DMS79 (cell line): ENCODE results near the gene RPS29.
A peak's percentile ranks its signal among the peaks of the same experiment; 100 is the strongest.
"Not testable (repeated sequence)": the region's sequence is repeated elsewhere in the genome, so short reads cannot be mapped to it uniquely, and the experiment has no call there.

Experiments
- DNase-seq: peaks from one replicate; lab custom pipeline; 2025; lab: John Stamatoyannopoulos, UW

RPS29 gene

DNA sequence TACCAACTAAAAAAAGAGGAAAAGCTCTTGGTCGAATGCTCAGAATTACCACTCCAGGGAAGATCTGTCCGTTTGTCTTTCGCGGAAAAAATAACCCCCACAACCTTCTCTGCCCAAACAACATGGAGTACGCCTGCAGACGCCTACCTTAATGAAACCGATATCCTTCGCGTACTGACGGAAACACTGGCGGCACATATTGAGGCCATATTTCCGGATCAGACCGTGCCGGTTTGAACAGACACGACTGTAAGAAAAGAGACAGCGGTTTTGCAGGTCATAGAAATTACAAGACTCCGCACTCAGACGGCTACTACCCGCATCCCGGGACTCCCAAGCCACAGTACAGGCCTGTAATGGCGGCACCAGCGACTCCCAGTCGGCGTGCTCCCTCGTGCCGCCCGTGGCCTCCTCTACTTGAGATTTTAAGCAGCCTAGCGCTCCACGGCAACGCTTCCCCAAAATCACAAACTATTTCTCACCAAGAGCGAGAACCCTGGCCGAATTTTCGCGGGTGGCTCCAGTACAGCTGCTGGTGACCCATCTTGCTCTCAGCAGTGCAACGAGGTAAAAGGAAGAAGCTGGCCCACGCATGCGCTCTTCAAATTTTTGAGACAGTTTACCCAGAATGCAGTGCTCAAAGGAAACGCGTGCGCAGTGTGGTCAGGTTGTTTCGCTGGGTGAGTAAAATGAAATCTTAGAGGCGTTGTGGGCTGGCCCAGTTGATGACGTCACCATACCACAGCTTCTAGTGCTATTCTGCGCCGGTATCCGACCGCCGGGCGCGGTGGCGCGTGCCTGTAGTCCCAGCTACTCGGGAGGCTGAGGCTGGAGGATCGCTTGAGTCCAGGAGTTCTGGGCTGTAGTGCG lies at the start of gene RPS29:
Gene RPS29, minus strand, starts transcription at position 578 of the 870 bp plus-strand sequence. Its CDS starts 34 bp downstream, at position 544.
- peak; percentile 99 for DNase-seq

DNA sequence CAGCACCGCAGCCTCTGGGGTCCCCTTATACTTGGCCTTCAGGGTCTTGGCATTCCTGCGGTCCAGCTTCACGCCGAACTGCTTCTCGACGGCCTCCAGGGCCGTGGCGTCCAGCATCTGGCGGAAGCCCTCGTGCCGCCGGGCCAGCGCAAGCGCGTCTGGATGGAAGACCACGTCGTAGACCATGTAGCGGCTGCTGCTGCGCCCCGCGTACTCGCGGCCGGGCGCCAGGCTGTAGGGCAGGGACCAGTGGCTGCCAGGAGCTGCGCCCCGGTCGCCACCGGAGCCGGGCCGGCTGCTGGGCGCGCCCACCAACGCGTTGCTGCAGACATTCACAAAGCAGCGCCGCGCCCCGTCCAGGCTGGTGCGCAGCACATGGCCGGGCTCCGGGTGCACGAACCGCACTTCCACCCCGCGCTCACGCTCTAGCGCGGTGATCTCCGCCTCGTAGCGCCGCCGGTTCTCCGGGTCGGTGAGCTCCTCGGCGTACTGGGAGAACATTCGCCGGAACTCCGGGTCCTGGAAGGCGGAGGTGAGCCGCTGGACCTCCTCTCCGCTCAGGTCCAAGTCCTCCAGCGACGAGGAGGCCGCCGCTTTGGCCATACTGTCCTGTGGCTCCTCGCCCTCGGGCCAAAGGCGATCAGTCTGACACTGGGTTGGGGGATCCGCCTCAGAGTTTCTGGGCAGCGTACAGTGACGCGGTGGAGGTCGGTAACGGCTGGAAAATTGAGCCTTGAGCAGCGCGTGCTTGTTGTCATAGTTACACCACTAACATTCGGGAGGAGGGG lies 48.6 kb upstream of the RPS29 start, which contains the start of gene DNAAF2:
Gene DNAAF2, minus strand, starts transcription at position 698 of the 788 bp plus-strand sequence. Its CDS starts 95 bp downstream, at position 603.
- peak; percentile 51 for DNase-seq

DNA sequence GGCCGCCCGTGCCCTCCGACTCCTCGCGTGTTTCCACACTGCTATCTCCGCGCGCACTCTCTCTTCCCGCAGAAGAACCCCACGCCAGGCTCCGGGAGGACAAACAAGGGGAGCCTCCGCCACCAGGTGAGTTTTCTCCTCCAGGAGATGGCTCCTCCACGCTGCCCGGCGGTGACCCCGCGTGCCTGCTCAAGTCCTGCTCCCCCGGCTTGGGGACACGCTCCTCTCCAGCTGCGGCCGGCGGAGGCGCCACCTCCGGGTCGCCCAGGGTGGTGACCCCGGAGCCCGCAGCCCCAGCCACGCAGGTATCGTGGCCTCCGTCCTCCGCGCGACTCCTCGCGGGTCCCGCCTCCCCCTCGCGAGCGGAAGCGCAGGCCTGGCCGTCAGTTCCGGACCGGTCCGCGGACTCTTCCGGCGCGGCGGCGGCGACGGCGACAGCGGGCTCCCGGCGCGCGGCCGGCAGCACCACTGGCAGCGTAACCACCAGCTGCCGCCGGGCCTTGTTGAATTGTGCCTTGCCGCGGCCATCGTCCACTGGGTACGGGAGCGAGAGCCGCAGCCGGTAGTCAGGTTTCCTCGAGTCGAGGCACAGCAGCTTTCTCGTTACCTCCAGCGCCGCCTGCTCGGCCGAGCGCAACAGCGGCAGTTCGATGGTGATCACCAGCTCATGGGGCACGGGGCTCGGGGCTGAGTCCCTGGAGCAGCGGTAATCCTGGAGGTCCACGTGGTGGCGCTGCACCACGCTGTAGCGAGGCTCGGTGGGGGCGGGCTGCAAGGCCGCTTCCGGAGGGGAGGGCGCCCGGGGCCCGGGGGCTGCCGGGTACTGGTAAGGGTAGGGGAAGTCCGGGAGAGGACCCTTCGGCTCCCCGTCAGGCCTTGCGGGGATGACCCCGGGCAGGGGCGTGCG lies 47.7 kb upstream of the RPS29 start:
- DNase-seq = peak; percentile 92

DNA sequence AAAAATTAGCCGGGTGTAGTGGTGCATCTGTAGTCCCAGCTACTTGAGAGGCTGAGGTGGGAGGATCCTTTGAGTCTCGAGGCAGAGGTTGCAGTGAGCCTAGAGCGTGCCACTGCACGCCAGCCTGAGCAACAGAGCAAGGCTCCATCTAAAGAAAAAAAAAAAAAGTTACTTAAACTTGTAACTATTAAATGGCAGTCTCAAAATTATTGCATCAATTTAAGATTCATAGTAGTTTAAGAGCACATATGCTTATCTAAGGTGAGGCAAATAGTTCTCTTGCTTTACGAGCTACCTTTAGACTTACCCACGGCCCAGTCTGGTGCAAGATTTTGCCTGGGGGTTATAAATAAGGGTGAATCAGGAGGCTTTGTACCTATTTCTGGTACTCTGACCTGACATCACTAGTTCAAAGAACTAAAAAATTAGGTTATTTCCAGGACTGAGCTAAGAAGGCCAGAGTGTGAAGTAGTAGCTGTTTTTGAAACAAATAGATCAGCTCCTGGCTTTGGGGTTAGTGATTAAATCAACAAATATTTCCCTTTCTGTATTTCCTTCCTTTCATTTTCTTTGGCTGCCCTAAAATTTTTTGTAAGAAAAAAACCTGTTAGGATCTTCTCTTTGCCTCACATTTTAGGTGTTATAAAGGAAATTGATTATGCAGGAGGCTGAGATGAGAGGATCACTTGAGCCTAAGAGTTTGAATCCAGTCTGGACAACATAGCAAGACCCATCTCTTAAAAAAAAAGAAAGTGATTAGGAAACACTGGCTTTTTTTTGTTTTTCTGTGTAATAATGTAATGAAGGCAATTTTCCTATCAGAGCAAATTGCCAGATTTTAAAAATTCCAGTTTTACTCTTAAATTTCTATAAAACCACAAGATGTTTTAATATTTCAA lies 38.0 kb upstream of the RPS29 start:
- DNase-seq = no peak

DNA sequence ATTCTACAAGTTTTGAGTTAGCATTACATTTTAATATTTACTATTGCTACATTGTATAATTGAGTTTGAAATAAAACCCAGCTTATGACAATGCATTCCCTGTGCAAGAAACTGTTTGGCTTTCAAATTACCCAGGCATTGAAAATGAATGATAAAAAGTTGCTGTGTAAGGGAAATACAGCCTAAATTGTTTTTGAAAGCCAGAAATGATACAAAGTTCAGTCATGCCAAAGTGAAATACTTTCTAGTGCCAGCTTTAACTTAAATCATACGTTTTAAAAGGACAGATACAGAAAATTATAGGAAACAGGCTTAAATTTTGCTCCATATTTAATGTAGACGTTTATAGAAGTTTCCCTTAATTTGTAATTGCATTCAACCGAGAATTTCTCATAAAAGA lies 37.2 kb upstream of the RPS29 start:
- no peak for DNase-seq

DNA sequence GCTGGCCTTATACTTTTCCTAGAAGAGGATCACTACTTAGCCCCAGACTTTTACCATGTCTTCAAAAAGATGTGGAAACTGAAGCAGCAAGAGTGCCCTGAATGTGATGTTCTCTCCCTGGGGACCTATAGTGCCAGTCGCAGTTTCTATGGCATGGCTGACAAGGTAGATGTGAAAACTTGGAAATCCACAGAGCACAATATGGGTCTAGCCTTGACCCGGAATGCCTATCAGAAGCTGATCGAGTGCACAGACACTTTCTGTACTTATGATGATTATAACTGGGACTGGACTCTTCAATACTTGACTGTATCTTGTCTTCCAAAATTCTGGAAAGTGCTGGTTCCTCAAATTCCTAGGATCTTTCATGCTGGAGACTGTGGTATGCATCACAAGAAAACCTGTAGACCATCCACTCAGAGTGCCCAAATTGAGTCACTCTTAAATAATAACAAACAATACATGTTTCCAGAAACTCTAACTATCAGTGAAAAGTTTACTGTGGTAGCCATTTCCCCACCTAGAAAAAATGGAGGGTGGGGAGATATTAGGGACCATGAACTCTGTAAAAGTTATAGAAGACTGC lies 35.9 kb upstream of the RPS29 start:
- DNase-seq = no peak

DNA sequence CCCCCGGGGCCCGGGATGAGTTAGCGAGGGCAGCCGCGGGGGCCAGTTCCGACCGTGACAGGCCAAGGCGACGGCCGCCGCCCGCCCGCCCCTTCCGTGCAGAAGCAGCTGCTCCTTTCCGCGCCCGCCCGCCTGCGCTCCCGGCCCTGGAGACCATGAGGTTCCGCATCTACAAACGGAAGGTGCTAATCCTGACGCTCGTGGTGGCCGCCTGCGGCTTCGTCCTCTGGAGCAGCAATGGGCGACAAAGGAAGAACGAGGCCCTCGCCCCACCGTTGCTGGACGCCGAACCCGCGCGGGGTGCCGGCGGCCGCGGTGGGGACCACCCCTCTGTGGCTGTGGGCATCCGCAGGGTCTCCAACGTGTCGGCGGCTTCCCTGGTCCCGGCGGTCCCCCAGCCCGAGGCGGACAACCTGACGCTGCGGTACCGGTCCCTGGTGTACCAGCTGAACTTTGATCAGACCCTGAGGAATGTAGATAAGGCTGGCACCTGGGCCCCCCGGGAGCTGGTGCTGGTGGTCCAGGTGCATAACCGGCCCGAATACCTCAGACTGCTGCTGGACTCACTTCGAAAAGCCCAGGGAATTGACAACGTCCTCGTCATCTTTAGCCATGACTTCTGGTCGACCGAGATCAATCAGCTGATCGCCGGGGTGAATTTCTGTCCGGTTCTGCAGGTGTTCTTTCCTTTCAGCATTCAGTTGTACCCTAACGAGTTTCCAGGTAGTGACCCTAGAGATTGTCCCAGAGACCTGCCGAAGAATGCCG lies 35.1 kb upstream of the RPS29 start:
- DNase-seq = peak; percentile 49

DNA sequence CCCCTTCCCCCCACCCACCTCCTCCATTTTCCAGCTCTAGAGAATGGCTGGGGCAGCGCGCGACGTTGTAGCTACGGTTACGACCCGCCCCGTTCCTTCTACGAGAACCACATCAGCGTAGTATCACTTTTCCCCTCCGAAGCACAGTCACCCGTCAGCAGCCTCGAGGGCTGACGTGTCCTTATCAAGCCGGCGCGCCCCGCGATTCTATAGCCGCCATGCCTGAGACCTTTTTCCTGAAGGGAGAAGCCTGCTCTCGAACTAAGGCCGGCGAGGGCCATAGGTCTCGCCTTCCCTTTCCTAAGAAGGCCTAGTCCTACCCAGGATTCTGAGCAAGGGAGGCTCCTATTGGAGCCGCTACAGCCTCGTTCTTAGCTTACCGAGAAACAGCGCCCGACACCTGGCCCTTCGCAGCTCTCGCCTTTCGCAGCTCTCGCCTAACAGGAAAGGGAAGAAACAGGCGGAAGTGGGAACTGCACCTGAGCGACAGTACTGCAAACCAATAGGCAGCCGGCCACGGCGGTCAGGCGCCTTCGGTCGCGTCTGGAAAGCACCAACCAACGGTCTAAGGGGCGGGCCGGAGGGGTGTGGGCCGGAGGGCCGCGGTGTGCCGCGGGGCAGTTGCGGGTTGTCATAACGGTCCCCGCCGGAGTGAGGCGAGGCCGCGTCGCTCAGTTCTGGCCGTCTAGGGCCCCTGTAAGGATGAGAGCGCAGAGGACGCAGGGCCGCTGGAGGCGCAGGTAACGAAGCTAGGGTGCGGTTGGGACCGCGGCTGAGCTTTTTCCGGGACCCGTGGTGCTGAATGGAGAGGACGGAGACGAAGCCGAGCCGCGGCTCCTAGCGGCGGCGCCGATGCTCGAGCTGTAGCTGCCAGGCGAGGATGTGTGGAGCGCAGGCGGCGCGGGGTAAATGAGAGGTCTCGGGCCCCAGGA lies 34.3 kb upstream of the RPS29 start, which contains the start of the genes MGAT2 and RPL36AL:
Gene MGAT2, plus strand, starts transcription at position 618 of the 932 bp plus-strand sequence. CDS start 470 bp downstream, outside the sequence.
Gene RPL36AL, minus strand, starts transcription at position 445 of the 932 bp plus-strand sequence. CDS start 1,522 bp downstream, outside the sequence.
- DNase-seq = peak; percentile 98

DNA sequence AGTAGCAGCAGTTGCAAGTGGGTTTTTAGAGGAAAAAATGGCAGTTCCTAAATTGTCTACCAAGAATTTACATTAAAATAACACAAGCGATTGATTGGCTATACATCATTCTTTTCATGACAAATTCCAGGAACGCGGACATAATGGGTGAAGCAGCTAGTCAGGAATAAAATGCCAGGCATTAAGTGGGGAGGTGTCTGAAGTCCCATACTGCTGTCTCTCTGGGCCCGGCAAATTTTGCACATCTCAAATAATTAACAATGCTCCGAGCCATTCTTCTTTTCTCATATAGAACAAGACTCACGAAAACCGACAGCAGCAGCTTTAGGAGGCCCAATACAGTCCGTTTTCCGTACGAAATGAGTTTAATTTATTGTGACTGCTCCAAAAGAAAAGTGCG lies 33.5 kb upstream of the RPS29 start:
- DNase-seq = no peak

DNA sequence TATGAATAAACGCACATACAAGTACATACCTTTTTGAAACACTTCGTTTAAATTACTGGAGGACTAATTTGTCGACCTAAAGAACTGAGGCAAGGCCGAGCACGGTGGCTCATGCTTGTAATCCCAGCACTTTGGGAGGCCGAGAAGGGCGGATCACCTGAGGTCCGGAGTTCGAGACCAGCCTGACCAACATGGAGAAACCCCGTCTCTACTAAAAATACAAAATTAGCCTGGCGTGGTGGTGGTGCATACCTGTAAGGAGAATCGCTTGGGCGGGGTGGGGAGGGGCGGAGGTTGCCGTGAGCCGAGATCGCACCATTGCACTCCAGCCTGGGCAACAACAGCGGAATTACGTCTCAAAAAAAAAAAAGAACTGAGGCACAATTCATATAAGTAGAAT lies 33.1 kb upstream of the RPS29 start:
- DNase-seq = not testable (repeated sequence)

DNA sequence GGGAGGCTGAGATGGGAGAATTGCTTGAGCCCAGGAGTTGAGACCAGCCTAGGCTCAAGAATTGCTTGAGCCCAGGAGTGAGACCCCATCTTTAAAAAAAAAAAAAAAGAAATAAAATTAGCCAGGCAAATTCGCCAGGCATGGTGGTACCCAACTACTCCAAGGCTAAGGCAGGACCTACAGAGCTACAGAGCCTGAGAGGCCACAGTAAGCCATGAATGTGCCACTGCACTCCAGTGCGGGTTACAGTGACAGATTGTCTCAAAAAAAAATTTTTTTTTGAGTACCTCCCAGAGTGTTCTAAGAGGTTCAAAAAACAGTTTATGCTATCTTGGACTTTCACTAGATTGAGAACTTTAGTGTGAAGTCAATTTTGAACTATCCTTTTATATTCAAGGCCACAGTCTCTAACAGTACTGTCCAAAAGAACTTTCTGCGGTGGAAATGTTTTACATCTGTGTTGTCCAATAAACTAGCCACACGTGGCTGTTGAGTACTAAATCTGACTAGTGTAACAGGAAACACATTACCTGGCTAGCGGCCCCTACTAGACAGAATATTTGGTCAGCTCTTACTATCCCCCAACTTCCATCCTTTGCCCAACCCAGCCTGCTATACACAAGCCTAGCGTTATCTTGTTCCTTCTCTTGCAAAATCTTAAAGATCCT lies 31.8 kb upstream of the RPS29 start:
- no peak for DNase-seq

DNA sequence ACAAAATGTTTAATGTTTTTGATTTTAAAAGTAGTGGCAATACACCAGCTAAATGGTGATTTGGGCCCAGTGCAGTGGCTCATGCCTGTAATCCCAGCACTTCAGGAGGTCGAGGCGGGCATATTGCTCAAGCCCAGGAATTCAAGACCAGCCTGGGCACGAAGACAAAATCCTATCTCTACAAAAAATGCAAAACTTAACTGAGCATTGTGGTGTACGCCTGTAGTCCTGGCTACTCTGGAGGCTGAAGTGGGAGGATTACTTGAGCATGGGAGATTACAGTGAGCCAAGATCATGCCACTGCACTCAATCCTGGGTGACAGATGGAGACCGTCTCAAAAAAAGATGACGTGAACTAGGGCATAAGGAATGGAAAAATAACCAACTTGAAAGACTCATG lies 29.6 kb upstream of the RPS29 start:
- DNase-seq = no peak

DNA sequence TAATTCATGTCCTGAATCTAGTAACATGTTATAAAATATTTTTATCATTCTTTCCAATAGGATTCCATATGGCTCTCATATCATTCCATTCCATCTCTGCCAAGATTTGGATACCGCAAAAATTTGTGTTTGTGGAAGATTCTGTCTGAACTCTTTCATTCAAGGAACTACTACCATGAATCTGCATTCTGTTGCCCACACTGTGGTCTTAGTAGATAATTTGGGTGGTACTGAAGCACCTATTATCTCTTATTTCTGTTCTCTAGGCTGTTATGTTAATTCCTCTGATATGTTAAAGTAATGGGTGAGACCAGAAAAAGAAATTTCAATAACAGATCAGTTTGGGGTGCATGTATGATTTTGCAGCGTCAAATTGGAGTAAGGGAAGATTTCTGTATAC lies 28.0 kb upstream of the RPS29 start:
- no peak for DNase-seq

DNA sequence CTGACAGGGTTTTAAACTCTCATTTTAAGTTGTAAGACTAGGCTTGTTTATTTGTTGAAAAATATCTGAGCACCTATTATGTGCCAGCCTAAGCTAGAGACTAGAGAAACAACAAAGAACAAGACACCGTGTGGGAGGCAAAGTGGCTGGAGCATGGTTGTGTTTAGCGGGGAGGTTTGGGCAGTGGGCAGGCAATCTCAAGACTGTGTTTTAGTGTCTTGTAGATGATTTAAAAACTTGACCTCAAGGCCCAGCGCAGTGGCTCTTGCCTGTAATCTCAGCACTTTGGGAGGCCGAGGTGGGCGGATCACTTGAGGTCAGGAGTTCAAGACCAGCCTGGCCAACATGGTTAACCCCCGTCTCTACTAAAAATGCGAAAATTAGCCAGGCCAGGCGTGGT lies 26.5 kb upstream of the RPS29 start:
- DNase-seq = no peak

DNA sequence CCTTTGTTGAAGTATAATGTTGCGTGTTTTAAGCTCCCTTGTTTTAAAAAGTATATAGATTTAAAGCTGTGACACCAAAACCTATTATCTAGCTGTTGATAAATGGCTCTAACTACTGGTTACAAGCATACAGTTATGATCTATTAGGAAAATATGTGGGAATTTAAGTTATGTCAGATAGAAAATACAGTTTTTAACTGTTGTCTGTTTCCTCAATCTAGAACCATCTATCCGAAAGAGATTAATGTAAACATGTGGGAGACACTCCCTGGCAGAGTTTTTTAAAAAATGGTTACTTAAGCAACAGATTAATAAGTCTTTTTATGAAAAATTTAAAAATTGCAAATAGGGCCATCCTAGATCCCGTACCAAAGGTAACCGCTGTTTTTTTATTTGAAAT lies 26.1 kb upstream of the RPS29 start:
- DNase-seq = no peak

DNA sequence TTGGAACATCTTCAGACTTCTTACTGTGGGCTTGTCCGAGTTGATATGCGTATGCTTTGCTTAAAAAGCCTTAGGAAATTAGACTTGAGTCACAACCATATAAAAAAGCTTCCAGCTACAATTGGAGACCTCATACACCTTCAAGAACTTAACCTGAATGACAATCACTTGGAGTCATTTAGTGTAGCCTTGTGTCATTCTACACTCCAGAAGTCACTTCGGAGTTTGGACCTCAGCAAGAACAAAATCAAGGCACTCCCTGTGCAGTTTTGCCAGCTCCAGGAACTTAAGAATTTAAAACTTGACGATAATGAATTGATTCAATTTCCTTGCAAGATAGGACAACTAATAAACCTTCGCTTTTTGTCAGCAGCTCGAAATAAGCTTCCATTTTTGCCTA lies 21.4 kb upstream of the RPS29 start:
- no peak for DNase-seq

DNA sequence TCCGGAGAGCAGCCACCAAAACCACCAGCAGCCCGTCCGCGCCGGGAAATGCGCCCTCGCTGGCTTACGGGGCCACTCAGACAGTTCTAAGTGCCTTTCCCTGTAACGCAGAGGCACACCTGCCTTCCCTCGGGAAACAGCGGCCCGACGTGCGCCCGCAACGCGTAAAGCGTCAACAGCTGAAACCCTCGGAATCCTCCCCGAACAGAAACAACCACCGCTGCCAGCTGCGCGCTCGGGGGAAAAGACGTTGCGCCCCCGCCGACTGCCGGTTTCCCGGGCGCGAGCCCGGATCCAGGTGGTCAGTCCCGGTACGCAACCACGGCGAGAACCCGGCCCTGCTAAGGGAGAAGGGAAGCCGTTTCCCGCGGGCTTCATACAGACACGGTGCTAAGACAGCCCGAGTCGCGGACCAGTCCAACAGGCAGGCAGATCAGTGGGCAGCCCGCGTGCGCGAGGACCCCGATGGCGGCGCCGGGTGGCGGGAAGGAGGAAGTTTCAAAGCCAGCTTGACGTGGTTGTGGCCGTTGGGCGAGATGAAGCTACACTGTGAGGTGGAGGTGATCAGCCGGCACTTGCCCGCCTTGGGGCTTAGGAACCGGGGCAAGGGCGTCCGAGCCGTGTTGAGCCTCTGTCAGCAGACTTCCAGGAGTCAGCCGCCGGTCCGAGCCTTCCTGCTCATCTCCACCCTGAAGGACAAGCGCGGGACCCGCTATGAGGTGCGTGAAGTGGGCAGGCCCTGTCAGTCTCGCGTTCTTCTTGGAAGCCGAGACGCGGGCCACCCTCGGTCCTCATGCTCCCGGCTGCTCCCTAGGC lies 12.5 kb upstream of the RPS29 start, which contains the start of gene LRR1:
Gene LRR1, plus strand, starts transcription at position 456 of the 816 bp plus-strand sequence. Its CDS starts 81 bp downstream, at position 537.
- DNase-seq = peak; percentile 91
